Heart right ventricle (tissue), 16 donors: ENCODE data around the gene PEAK3. TPM values are rescaled to one million over a fixed set of nuclear protein-coding genes. Genes with fewer than 3 reads are reported as not detected.

Experiments used
- ATAC-seq, 8 donors: fragments of 200-7000 bp; cut with Tn5 transposase; one replicate each; pipeline ENCODE4 v1.9.1; 2020; ENCODE audit warnings: mild to moderate bottlenecking in 8 of 8, moderate library complexity in 8 of 8, moderate number of reproducible peaks in 1 of 8
- DNase-seq, 2 donors: peaks; one replicate each; pipeline ENCODE4 v3.0.0-alpha.2; 2020
- H3K27ac ChIP-seq, 10 donors: fragments of 200-600 bp; sonication (generic) in 2 of 10; one replicate each; pipeline versions ENCODE4 v1.5.0 to v1.8.0; 2020 to 2022; ENCODE audit warnings: mild to moderate bottlenecking in 3 of 10
- H3K27me3 ChIP-seq, 7 donors: fragments of 200-600 bp; one replicate each; pipeline ENCODE4 v1.8.0; 2021 to 2022; ENCODE audit warnings: mild to moderate bottlenecking in 2 of 7
- H3K36me3 ChIP-seq, 9 donors: fragments of 200-600 bp; sonication (generic) in 1 of 9; one replicate each; pipeline versions ENCODE4 v1.5.0 to v1.8.0; 2020 to 2022; ENCODE audit warnings: mild to moderate bottlenecking in 2 of 9
- H3K4me1 ChIP-seq, 9 donors: fragments of 200-600 bp; sonication (generic) in 1 of 9; one replicate each; pipeline versions ENCODE4 v1.5.0 to v1.8.0; 2020 to 2022; ENCODE audit warnings: mild to moderate bottlenecking in 4 of 9
- H3K4me3 ChIP-seq, 10 donors: fragments of 200-600 bp; sonication (generic) in 2 of 10; one replicate each; pipeline versions ENCODE4 v1.5.0 to v1.8.0; 2020 to 2022; ENCODE audit warnings: mild to moderate bottlenecking in 7 of 10, moderate library complexity in 2 of 10
- H3K9me3 ChIP-seq, 11 donors: fragments of 200-600 bp in 10 of 11; sonication (generic) in 2 of 11; one replicate each; pipeline versions ENCODE4 v1.5.0 to v1.8.0; 2013 to 2022; ENCODE audit warnings: mild to moderate bottlenecking in 2 of 11, control low read depth in 1 of 11, moderate library complexity in 1 of 11
- CTCF ChIP-seq, 9 donors: fragments of 200-600 bp; sonication (generic) in 2 of 9; IDR thresholded peaks; one replicate each; pipeline versions ENCODE4 v1.5.0 to v1.8.0; 2021 to 2022; ENCODE audit warnings: antibody characterized with exemption in 9 of 9, mild to moderate bottlenecking in 5 of 9, moderate library complexity in 1 of 9
- WGBS, 2 donors: extraction: QIAGEN DNeasy Blood & Tissue Kit; methylation state at CpG; one replicate each; pipeline ENCODE4 v1.1.7; 2013; ENCODE audit warnings: inconsistent platforms in 1 of 2; 5-methylcytosine and 5-hydroxymethylcytosine counted together
- intact Hi-C, 10 donors: fragments of 100-400 bp; cut with DNase I; formaldehyde crosslinking; loops; one replicate each; pipeline versions ENCODE4 v1.11.1 to v1.14.2; 2022
- polyA plus RNA-seq, 2 donors: library from polyadenylated mRNA; stranded (reverse); fragments of 200-250 nt; gene quantifications; one replicate each; pipeline ENCODE4 v1.2.3, GENCODE V29; 2013
- total RNA-seq, 10 donors: library from RNA; stranded (reverse); fragmentation: NEBNext Ultra II Directional in 3 of 10; extraction: Animal tissue kit (Norgen Biotek cat#: 25700) in 3 of 10; gene quantifications; one replicate each; pipeline versions ENCODE4 v1.2.1 to v1.2.4, GENCODE V29; 2021 to 2023
- donor health status: Arrhythmogenic right ventricular cardiomyopathy.
- donor health status: ischemic (EF 13 %, LVEDD 7.1; RV severe dilation, severe dysfunction).
- donor health status: healthy with polysubstance abuse.
- donor health status: DM: no; HTN: yes; CAD: no.
- donor health status: DM: no; HTN: no; CAD: no.
- donor health status: ischemic (EF 25% LVEDD 6.9; RV normal size, moderate dysfunction).
- donor health status: ischemic (EF 25% LVEDD 5.7; RV mildly dilated, moderate dysfunction).
- donor health status: healthy.
- donor health status: DM: yes; HTN: yes; CAD: no.
- donor health status: Ischemic cardiomyopathy.
- donor health status: ischemic (EF 35%, LVEDD 5.7; RV mildly dilated, moderate dysfunction).
- donor health status: nonischemic (EF 11% LVEDD 7.7; RV severe dilation, severe dysfunction).
- donor health status: DM: yes; HTN: yes; CAD: no.
- donor health status: PGD.
- donor health status: ischemic (EF 29% LVEDD 5.4; RV normal size, mild dysfunction).
- donor health status: nonischemic (EF 23%, LVEDD 6.1; RV moderate dilation, normal function).

Gene PEAK3
- total and polyA plus RNA-seq, 12 donors: 0.11 to 1.1 (median 0.19) TPM

DNA sequence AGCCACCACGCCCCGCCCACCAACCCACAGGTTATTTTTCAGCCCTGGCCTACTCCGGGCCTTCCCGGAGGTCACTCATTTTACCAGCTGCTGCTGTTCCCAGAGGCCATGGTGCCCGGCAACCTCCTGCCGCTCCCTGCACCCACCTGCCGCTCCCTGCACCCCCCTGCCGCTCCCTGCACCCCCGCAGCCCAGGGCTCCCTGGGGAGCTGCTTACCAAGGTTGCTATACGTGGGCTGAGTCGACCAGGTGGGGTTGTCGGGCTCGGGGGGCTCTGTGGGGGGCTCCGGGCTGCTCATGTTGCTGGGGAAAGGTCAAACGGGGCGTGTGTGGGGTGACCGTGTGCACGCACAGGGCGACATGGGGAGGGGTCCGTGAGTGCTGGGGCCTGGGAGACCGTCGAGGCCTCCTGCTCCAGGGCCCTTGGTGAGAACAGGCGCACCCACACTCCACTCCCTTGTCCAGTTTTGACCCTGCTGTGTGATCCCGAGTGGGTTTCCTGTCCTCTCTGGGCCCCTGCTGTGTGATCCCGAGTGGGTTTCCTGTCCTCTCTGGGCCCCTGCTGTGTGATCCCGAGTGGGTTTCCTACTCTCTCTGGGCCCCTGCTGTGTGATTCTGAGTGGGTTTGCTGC lies 1.2 kb downstream of the PEAK3 start:
- TF ChIP-seq CTCF (IDR thresholded peaks at IDR 0.05): no peak
- no peak for ATAC-seq
- no peak overlapping the region for H3K4me3 ChIP-seq
- H3K36me3 ChIP-seq: peaks cover 0 to 21% (median 0%) of the 10 kb centered on the region in 9 donors
- no peaks in the 10 kb centered on the region for H3K9me3 ChIP-seq
- H3K27ac ChIP-seq: no peak overlapping the region
- peaks cover 0 to 14% (median 0%) of the 10 kb centered on the region in 7 donors for H3K27me3 ChIP-seq
- H3K4me1 ChIP-seq: peaks cover 2 to 24% (median 20%) of the 10 kb centered on the region in 9 donors
- WGBS, 2 donors: 76% methylated on average over 26 of the region's 26 CpGs
- intact Hi-C loops: loop anchor here in 2 of 10 donors (10.0 kb wide), 2 partner anchors 104 to 114 kb away; no protein-coding TSS in a partner anchor
- DNase-seq: no peak

- peaks cover 0 to 30% (median 0%) of the 10 kb centered on the region in 9 donors for H3K36me3 ChIP-seq
- WGBS, 2 donors: 90% methylated on average over 33 of the region's 33 CpGs
- ATAC-seq: no peak
- no peak overlapping the region for H3K27ac ChIP-seq
- DNase-seq: no peak
- no peak overlapping the region for H3K4me3 ChIP-seq
- H3K9me3 ChIP-seq: no peaks in the 10 kb centered on the region
- intact Hi-C loops: loop anchor here in 6 of 10 donors (5.0 to 10.0 kb wide), 5 partner anchors 39 to 124 kb away; partner anchors contain the start of genes AP3D1 (in 2 of the 6) and DOT1L (in 1 of the 6)
- H3K27me3 ChIP-seq: peaks cover 0 to 14% (median 0%) of the 10 kb centered on the region in 7 donors
- H3K4me1 ChIP-seq: peaks cover 6 to 43% (median 34%) of the 10 kb centered on the region in 9 donors
- TF ChIP-seq CTCF (IDR thresholded peaks at IDR 0.05): no peak
Observed at GRCh38 chr19:2278459-2279158, 3.4 kb downstream of the PEAK3 start.

- H3K9me3 ChIP-seq: no peaks in the 10 kb centered on the region
- ATAC-seq (no peak), DNase-seq (no peak)
- H3K27ac ChIP-seq: no peak overlapping the region
- peaks cover 0 to 3% (median 0%) of the 10 kb centered on the region in 7 donors for H3K27me3 ChIP-seq
- no peak for TF ChIP-seq CTCF (IDR thresholded peaks at IDR 0.05)
- H3K4me1 ChIP-seq: peaks cover 17 to 49% (median 43%) of the 10 kb centered on the region in 9 donors
- intact Hi-C loops: loop anchor here in 6 of 10 donors (5.0 to 10.0 kb wide), 5 partner anchors 40 to 122 kb away; partner anchors contain the start of genes AP3D1 (in 2 of the 6) and DOT1L (in 1 of the 6)
- no peak overlapping the region for H3K4me3 ChIP-seq
- H3K36me3 ChIP-seq: peaks cover 0 to 45% (median 9%) of the 10 kb centered on the region in 9 donors
- WGBS, 2 donors: 83 to 84% methylated on average over 9 of the region's 9 CpGs
Observed at GRCh38 chr19:2277138-2277537, 4.8 kb downstream of the PEAK3 start.

DNA sequence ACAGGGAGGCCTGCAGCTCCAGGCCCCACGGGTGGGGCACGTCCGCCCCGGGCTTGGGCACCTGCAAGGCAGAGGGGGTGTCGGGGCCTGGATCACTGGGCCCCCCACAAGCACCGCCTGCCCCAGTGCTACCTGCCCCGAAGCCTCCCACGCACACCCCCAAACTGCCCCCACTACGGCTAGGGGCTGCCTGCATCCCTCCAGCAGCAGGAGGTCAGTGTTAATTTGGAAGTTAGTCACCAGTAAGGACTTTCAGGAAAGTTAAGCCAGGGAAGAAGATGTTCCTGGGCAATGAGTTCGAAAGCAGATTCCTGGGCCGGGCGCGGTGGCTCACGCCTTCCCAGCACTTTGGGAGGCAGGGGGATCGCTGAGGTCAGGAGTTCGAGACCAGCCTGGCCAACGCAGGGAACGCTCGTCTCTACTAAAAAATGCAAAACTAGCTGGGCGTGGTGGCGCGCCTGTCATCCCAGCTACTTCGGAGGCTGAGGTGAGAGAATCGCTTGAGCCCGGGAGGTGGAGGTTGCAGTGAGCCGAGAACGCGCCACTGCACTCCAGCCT lies 5.5 kb downstream of the PEAK3 start:
- Histone ChIP-seq H3K27ac (peak overlapping the region in 4 of 10 donors; percentile 29 to 56 (median 39)), H3K4me1 (peaks cover 15 to 49% (median 44%) of the 10 kb centered on the region in 9 donors)
- ATAC-seq: no peak

More for the DNA sequence above, 5.5 kb downstream of the PEAK3 start:
- no peak for TF ChIP-seq CTCF (IDR thresholded peaks at IDR 0.05)
- Histone ChIP-seq H3K36me3 (peaks cover 0 to 51% (median 14%) of the 10 kb centered on the region in 9 donors), H3K9me3 (no peaks in the 10 kb centered on the region), H3K4me3 (no peak overlapping the region), H3K27me3 (no peaks in the 10 kb centered on the region)
- DNase-seq: no peak
- 92 to 93% methylated on average over 28 of the region's 28 CpGs for WGBS, 2 donors
- intact Hi-C loops: loop anchor here in 6 of 10 donors (5.0 to 10.0 kb wide), 5 partner anchors 41 to 122 kb away; partner anchors contain the start of genes AP3D1 (in 2 of the 6) and DOT1L (in 1 of the 6)
